Skin epidermis (tissue), 12 donors: ENCODE data around the gene SLC22A2.

Experiments used
- H3K27ac ChIP-seq, 21 experiments: fragments of 200-600 bp; sonication (generic) in 11 of 21; one replicate each; pipeline ENCODE4 v1.5.0; 2020; ENCODE audit warnings: mild to moderate bottlenecking in 3 of 21, inconsistent platforms in 2 of 21, moderate library complexity in 2 of 21
- H3K4me3 ChIP-seq, 7 experiments: fragments of 200-600 bp; sonication (generic) in 2 of 7; one replicate each; pipeline ENCODE4 v1.5.0; 2020; ENCODE audit warnings: inconsistent platforms in 2 of 7, mild to moderate bottlenecking in 2 of 7, moderate library complexity in 1 of 7

Gene SLC22A2

GRCh38 chr6:160275511-160276003 lies 16.9 kb upstream of the SLC22A2 start:
- H3K27ac ChIP-seq = no peak overlapping the region
- no peak overlapping the region for H3K4me3 ChIP-seq

GRCh38 chr6:160274871-160275510 lies 16.4 kb upstream of the SLC22A2 start:
- no peak overlapping the region for H3K4me3 ChIP-seq

GRCh38 chr6:160273750-160274149 lies 15.1 kb upstream of the SLC22A2 start:
- no peak overlapping the region for H3K27ac ChIP-seq
- H3K4me3 ChIP-seq = no peak overlapping the region

More at GRCh38 chr6:160274871-160275510, 16.4 kb upstream of the SLC22A2 start:
- H3K27ac ChIP-seq = no peak overlapping the region

GRCh38 chr6:160273196-160273595 lies 14.6 kb upstream of the SLC22A2 start:
- Histone ChIP-seq H3K4me3 (no peak overlapping the region), H3K27ac (no peak overlapping the region)

GRCh38 chr6:160272707-160273106 lies 14.1 kb upstream of the SLC22A2 start:
- no peak overlapping the region for H3K27ac ChIP-seq

DNA sequence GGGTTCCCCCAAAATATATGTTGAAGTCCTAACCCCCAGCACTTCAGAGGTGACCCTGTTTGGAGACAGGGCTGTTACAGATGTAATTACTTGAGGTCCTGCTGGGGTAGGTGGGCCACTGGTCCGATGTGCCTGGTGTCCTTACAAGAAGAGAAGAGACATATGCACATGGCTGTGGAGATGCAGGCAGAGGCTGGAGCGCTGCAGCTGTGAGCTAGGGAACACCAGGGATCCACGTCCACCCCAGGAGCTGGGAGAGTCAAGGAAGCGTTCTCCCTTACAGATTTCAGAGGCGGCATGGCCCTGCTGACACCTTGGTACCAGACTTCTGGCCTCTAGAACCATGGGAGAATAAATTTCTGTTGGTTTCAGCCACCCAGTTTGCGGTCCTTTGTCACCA lies 11.7 kb upstream of the SLC22A2 start:
- no peak overlapping the region for H3K27ac ChIP-seq
- H3K4me3 ChIP-seq = no peak overlapping the region

More at GRCh38 chr6:160272707-160273106, 14.1 kb upstream of the SLC22A2 start:
- H3K4me3 ChIP-seq = no peak overlapping the region

DNA sequence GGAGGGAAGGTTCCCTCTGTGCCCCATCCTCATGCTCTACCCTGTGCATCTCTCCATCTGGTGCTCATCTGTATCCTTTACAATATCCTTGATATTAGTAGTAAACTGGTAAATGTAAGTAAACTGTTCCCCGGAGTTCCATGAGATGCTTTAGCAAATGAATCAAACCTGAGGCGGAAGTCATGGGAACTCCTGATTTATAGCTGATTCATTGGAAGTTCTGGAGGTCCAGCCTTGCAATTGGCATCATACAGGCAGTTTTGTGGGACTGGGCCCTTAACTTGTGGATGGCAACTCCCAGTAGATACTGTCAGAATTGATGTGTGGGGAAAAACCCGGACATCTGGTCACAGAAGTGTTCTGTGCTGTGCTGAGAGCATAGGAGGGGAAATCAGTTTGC lies 11.2 kb upstream of the SLC22A2 start:
- no peak overlapping the region for H3K4me3 ChIP-seq
- no peak overlapping the region for H3K27ac ChIP-seq

- no peak overlapping the region for H3K4me3 ChIP-seq
- no peak overlapping the region for H3K27ac ChIP-seq
These were observed 10.5 kb upstream of the SLC22A2 start for GRCh38 chr6:160269023-160269521.

- Histone ChIP-seq H3K4me3 (no peak overlapping the region), H3K27ac (no peak overlapping the region)
These were observed 8.5 kb upstream of the SLC22A2 start for GRCh38 chr6:160267102-160267501.

- Histone ChIP-seq H3K27ac (no peak overlapping the region), H3K4me3 (no peak overlapping the region)
These were observed 7.4 kb upstream of the SLC22A2 start for GRCh38 chr6:160265869-160266476.

DNA sequence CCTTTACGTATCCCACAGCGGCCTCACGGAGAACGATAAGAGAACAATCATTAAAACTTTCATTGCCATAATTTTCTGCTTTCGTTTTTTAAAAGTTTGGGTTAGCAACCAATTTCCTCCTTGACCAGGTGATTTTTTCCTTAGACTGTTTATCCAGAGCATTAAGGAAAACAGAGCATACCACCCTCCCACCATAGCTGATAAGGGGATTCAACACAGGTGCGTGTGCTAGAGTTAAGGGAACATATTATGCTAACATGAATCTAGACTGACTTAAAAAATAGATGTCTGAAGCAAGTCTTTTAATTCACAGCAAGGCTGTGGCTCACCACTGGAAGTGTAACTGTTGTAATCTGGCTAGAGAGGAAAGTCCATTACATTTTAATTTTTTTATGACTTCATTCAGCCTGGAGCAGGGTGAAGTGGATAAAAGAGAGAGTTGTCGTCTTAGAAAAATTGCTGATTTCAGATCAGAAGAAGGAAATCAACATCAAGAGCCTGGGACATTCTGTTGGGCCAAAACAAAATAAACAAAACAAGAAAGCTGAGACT lies 5.5 kb upstream of the SLC22A2 start:
- Histone ChIP-seq H3K4me3 (no peak overlapping the region), H3K27ac (no peak overlapping the region)

- Histone ChIP-seq H3K4me3 (no peak overlapping the region), H3K27ac (no peak overlapping the region)
These were observed 4.7 kb upstream of the SLC22A2 start for GRCh38 chr6:160263196-160263939.

DNA sequence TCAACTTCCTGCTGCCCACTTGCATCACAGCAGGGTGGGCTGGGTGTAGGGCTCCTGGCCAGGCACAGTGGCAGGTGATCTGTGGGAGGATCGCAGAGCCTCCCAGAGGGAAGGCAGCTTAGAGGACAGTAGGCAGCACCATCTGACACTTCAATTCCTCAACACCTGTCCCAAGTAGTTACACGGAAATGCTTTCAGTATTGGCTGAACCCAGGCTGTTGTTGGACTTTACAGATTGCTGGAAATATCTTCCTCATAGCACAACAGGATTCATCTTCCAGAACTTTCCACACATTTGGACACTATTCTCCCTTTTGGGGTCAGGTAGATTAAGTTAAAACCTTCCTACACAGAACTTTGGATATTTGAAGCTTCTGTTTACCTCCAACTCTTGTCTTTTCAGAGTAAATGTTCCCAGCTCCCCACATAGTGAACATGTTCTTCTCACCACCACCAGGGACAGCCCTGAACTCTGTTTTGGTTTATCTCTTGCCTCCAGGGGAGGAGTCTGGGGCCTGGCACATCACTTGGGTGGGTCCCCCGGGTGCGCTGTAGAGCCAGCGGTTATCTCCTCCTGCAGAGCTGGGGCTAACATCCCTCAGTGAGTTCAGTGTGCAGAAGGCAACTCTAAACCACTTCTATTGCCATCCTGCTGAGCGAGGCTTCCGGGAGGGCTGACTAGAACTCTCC lies 3.5 kb upstream of the SLC22A2 start:
- H3K4me3 ChIP-seq = no peak overlapping the region
- no peak overlapping the region for H3K27ac ChIP-seq

DNA sequence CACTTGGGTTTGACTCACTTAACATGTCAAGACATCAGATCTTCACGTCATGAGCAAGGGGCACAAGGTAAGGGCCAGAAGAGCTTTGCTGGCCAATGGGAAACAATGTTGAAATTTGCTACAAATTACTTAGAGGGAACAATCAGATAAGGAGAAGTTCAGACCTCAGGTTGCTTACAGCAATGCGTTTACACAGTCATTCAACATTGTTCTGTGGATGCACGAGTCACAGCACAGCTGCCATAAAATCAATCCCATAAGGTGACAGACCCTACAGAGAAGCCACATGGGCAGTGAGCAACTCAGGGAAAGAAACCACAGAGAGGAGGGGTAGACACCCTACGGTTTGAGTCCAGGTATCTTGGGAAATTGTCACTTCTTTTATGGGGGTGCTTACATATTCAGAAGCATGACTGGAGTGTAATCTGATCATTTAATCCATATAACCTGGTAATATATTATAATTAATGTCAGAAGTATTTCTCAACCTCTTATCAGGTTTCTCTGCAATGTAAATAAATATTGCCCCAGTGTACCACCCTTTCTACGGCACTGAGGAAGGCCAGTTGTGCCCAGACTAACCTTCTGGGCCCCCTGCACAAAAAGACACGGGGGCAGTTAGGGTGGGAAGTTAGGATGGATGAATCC lies 2.3 kb upstream of the SLC22A2 start:
- Histone ChIP-seq H3K4me3 (no peak overlapping the region), H3K27ac (no peak overlapping the region)

GRCh38 chr6:160260367-160260766 lies 1.7 kb upstream of the SLC22A2 start:
- no peak overlapping the region for H3K27ac ChIP-seq
- H3K4me3 ChIP-seq = no peak overlapping the region

DNA sequence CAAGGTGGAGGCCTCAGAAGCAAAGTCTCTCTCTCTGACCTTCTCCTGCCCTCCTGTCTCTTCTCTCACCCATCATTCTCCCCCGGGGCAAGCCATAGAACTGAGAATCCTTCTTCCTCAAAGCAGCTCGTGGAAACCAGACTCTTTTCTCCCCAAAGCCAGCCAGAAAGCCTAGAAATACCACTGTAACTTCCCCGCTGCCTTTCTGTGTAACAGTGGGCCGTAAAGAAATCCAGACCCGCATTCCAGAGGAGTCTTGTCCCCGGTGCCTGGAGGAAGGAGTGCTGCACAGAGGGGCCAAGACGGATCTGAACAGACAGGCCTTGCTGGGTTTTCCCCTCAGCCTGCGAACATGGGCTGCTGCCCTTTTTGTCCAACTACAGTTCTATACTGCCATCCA lies 977 bp upstream of the SLC22A2 start:
- no peak overlapping the region for H3K4me3 ChIP-seq
- no peak overlapping the region for H3K27ac ChIP-seq

DNA sequence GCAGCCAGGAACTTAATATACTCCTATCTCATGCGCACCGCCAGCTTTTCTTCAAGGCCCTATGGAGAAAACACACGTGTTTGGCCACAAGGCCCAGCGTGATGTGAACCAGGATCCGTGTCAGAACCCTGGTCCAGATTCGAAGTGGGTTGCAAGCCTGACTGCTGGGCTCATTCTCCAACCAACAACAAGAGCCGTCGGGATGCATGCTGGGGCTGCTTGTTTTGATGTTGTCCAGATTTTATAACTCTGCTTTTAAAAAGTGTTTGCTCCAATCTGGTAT lies 463 bp upstream of the SLC22A2 start:
- H3K4me3 ChIP-seq = no peak overlapping the region
- H3K27ac ChIP-seq = no peak overlapping the region

GRCh38 chr6:160256445-160256844 lies 2.2 kb downstream of the SLC22A2 start:
- Histone ChIP-seq H3K4me3 (no peak overlapping the region), H3K27ac (no peak overlapping the region)

- H3K27ac ChIP-seq = no peak overlapping the region
- H3K4me3 ChIP-seq = no peak overlapping the region
These were observed 3.9 kb downstream of the SLC22A2 start for GRCh38 chr6:160254467-160255312.
